SU-DHL-6 (cell line): ENCODE data around the gene MTMR4.

Experiments
- EZH2phosphoT487 ChIP-seq: fragments of 200-600 bp; sonication (generic), shearing (Covaris generic); conservative IDR thresholded peaks from 2 replicates; pipeline ENCODE4 v1.6.1; 2018; ENCODE audit warnings: mild to moderate bottlenecking, antibody characterized with exemption, low read length, moderate library complexity, mixed read lengths
- TF ChIP-seq, protein P1 (sequence below): fragments of 200-600 bp; sonication (generic); IDR thresholded peaks from one replicate; pipeline ENCODE4 v1.5.1; 2017; ENCODE audit warnings: antibody characterized with exemption, mild to moderate bottlenecking, low read length, moderate library complexity; ENCODE audit not compliant: insufficient read depth, poor library complexity, severe bottlenecking

DNA sequence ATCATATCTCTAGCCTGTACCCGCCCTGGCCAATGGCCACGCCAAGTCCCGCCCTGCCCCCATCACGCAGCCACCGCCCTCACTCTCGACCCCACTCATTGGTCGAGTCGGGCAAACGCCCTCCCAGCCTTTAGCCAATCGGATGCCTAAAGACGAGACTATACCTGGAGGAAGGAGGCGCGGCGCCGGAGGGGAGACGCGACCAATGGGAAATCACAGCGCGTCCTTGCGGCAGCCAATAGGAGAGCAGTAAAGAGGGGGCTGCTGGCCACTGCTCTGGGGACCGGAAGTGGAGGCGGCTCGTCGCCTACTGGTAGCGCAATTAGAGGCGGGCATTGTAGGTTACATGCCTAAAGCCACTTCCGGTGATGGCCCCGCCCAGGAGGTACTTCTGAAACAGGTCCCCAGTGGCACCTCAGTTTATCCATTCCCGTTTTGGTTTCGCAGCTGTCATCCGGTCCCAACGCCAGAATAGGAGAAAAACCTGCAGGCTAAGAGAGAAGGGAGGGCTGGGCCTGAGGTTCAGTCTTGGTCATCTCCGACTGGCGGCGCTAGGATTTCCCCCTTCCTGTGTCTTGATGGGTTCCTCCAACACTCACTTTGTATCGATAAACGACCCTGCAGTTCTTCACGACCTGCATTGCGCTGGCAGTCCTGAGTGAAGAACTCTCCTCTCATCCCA is 3.6 kb upstream of the MTMR4 start:
- TF ChIP-seq EZH2phosphoT487, result no peak
- TF ChIP-seq, protein P1, sequence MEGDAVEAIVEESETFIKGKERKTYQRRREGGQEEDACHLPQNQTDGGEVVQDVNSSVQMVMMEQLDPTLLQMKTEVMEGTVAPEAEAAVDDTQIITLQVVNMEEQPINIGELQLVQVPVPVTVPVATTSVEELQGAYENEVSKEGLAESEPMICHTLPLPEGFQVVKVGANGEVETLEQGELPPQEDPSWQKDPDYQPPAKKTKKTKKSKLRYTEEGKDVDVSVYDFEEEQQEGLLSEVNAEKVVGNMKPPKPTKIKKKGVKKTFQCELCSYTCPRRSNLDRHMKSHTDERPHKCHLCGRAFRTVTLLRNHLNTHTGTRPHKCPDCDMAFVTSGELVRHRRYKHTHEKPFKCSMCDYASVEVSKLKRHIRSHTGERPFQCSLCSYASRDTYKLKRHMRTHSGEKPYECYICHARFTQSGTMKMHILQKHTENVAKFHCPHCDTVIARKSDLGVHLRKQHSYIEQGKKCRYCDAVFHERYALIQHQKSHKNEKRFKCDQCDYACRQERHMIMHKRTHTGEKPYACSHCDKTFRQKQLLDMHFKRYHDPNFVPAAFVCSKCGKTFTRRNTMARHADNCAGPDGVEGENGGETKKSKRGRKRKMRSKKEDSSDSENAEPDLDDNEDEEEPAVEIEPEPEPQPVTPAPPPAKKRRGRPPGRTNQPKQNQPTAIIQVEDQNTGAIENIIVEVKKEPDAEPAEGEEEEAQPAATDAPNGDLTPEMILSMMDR, result no peak
